ENCODE data around the gene ATP9B.
A peak's percentile ranks its signal among the peaks of the same experiment; 100 is the strongest.

ATP9B gene, protein sequence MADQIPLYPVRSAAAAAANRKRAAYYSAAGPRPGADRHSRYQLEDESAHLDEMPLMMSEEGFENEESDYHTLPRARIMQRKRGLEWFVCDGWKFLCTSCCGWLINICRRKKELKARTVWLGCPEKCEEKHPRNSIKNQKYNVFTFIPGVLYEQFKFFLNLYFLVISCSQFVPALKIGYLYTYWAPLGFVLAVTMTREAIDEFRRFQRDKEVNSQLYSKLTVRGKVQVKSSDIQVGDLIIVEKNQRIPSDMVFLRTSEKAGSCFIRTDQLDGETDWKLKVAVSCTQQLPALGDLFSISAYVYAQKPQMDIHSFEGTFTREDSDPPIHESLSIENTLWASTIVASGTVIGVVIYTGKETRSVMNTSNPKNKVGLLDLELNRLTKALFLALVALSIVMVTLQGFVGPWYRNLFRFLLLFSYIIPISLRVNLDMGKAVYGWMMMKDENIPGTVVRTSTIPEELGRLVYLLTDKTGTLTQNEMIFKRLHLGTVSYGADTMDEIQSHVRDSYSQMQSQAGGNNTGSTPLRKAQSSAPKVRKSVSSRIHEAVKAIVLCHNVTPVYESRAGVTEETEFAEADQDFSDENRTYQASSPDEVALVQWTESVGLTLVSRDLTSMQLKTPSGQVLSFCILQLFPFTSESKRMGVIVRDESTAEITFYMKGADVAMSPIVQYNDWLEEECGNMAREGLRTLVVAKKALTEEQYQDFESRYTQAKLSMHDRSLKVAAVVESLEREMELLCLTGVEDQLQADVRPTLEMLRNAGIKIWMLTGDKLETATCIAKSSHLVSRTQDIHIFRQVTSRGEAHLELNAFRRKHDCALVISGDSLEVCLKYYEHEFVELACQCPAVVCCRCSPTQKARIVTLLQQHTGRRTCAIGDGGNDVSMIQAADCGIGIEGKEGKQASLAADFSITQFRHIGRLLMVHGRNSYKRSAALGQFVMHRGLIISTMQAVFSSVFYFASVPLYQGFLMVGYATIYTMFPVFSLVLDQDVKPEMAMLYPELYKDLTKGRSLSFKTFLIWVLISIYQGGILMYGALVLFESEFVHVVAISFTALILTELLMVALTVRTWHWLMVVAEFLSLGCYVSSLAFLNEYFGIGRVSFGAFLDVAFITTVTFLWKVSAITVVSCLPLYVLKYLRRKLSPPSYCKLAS

DNA sequence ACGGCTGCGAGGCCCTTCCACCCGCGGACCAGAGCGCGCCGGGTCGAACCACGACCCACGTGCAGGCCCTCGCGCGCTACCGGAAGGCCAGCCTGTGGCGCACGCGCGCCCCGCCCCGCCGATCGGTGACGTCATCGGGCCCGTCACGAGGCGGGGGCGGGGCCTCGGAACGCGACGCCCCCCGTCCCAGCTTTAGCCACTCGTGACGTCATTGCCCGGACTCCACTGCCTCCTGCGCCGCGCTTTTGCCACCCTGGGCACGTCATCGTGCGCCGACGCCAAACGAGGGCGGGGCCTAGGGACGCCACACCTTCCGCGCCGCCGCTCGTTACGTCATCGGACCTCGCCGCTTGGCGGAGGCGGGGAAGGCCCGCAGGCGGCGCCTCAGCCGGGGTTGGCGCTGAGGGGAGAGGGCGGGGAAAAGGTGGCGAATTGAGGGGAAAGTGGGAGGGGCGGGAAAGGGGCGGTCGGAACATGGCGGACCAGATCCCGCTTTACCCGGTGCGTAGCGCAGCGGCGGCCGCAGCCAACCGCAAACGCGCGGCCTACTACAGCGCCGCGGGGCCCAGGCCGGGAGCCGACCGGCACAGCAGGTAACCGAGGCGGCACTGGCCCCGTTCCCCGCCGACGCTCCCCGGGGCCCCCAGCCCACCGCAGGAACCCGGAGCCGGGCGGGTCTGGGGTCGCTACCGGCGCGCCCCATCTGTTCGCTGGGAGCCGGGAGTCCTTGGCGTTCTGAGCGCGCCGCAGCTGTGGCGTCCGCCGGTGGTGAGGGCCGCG is at the start of gene ATP9B:
TSS of gene ATP9B (plus strand) at position 458 of the 780 bp plus-strand sequence. CDS start at position 475, 17 bp downstream.
- peak; percentile 95 for DNase-seq (ENCODE audit: low spot score)

DNA sequence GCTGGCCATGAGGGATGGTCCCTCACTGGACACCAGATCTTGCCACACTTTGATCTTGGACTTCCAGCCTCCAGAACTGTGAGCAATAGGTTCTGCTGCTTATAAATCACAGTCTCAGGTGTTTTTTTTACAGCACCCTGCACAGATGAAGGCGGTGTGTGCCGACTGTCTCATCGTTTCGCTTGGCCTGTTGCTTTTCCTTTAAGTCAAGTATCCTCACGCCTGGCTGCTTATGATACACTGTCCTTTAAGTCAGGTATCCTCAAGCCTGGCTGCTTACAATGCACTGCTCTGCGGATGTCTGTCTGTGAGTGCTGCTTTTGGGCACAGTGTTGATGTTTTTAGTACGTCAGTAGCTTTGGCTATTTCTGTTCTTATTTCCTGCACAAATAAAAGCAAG is 49.3 kb upstream of the ATP9B start:
- no peak for DNase-seq (ENCODE audit: low spot score)

DNA sequence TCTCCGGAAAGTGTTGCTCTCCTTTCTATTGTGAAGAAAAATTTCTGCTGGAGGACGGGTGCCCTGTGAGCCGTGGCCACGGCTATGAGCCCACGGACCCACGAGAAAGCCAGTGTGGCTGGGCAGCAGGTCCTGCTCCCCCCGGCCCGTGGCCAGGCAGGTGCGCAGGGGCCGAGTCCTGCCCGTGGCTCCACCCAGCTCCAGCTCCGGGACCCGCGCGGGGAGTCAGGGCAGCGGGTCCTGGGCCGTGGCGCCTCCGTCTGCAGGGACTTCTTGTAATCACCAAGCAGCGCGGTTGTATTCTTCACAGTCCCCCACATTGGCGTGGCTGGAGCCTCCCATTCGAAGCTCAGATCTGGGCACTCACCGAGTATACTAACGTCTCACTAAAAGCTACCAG is 46.6 kb upstream of the ATP9B start:
- no peak for DNase-seq (ENCODE audit: low spot score)

- no peak for DNase-seq (ENCODE audit: low spot score)
Measured at GRCh38 chr18:79026491-79026890, 42.7 kb upstream of the ATP9B start.

- no peak for DNase-seq (ENCODE audit: low spot score)
Measured at GRCh38 chr18:79030680-79031079, 38.5 kb upstream of the ATP9B start.

GRCh38 chr18:79042276-79042675 is 26.9 kb upstream of the ATP9B start:
- no peak for DNase-seq (ENCODE audit: low spot score)

- no peak for DNase-seq (ENCODE audit: low spot score)
Measured at GRCh38 chr18:79043288-79043687, 25.9 kb upstream of the ATP9B start.

DNA sequence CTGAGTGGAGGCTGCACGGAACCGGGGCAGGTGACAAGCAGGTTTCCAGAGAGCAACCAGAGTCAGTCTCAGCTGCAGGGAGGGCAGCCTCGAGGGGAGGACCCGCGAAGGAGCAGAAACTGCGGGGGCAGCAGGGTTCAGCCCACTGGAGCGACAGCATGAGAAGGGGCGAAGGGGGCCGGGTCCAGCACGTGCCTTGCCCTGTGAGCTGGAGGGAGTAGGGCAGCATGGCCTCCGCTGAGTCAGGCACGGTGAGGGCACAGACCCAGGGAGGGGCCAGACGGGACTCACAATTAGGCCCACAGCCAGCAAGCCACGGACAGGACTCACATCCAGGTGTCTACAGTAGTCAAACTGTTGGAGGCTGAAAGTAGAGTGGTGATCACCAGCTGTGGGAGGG is 22.7 kb upstream of the ATP9B start:
- DNase-seq (ENCODE audit: low spot score), result no peak

GRCh38 chr18:79047556-79048244 is 21.5 kb upstream of the ATP9B start:
- no peak for DNase-seq (ENCODE audit: low spot score)

GRCh38 chr18:79048245-79048632 is 21.0 kb upstream of the ATP9B start:
- no peak for DNase-seq (ENCODE audit: low spot score)

- DNase-seq (ENCODE audit: low spot score), result no peak
Measured at GRCh38 chr18:79049506-79049905, 19.7 kb upstream of the ATP9B start.

- no peak for DNase-seq (ENCODE audit: low spot score)
Measured at GRCh38 chr18:79050005-79050404, 19.2 kb upstream of the ATP9B start.

DNA sequence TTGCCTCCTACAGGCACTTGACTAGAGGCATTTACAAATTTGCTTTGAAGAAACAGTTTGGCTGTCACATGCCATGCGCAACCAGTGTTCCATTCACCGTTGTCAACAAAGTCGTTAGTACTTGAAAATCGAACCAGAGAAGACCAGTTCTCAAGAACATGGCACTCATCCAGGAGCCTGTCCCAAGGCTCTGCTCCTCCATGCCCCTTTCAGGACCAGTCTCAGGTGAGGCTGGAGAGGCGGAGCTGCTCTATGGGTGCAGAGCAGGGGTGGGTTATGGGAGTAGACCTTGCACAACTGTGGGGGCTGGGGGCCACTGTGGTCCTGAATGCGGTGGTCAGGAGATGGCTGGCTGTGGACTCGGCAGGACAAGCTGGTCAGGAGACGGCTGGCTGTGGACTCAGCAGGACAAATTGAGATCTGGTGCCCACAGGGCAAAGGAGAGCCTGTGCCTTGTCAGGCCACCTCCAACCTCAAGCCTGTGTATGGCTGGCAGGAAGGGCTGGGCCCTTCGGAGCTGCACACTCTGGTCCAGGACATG is 12.3 kb upstream of the ATP9B start:
- no peak for DNase-seq (ENCODE audit: low spot score)

DNA sequence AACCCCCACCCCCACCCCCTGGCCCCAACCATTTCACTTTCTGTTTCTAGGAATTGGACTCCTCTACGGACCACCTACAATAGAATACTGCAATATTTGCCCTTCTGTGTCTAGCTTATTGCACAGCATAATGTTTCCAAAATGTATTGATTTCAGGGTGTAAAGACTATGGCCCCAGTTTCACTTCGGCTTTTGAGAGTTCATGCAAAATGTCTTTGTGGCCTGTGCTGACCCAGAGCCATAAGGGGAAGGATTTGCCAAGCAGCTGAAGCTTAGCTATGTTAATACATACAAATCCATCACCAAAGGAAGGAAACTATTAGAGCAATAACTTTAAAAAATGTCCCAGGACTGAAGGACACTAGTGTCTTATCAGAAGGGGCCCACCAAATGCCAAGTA is 11.2 kb upstream of the ATP9B start:
- no peak for DNase-seq (ENCODE audit: low spot score)

DNA sequence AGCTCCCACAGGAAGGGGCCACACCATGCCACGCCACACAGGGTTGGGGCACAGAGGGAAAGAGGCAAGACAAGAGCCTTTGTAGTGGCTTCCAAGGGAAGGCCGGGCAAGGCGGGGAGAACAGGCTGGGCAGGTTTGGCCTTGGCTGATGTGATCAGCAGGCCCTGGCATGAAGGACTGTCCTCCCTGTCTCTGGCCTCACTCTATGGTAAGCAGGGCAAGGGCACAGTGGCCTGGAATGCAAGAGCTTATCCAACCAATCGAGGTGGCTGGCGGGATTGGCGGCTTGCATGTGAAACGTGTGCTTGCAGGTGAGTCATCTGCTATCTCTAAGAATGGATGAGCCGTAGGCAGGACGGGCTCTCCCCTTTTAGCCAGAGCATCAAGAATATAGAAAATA is 6.4 kb upstream of the ATP9B start:
- DNase-seq (ENCODE audit: low spot score), result no peak

- no peak for DNase-seq (ENCODE audit: low spot score)
Measured at GRCh38 chr18:79064228-79064627, 5.0 kb upstream of the ATP9B start.

- DNase-seq (ENCODE audit: low spot score), result no peak
Measured at GRCh38 chr18:79065802-79066201, 3.4 kb upstream of the ATP9B start.

GRCh38 chr18:79067611-79068010 is 1.6 kb upstream of the ATP9B start:
- DNase-seq (ENCODE audit: low spot score), result no peak

GRCh38 chr18:79068341-79068936 is 755 bp upstream of the ATP9B start:
- no peak for DNase-seq (ENCODE audit: low spot score)

- DNase-seq (ENCODE audit: low spot score), result peak; percentile 60
Measured at GRCh38 chr18:79069717-79070151, 540 bp downstream of the ATP9B start.
